GM18868 (cell line): Measurements from ENCODE around the gene CCDC187.
A peak's percentile ranks its signal among the peaks of the same experiment; 100 is the strongest.

Experiments
- ATAC-seq: cut with Tn5 transposase; IDR thresholded peaks from one replicate; pipeline ENCODE4 v1.9.1; 2021; ENCODE audit warnings: mild to moderate bottlenecking, moderate library complexity; ENCODE audit not compliant: unreplicated experiment

CCDC187 gene

GRCh38 chr9:136286987-136287379, 16.9 kb downstream of the CCDC187 start:
- no peak for ATAC-seq

GRCh38 chr9:136286359-136286986, 17.4 kb downstream of the CCDC187 start:
- no peak for ATAC-seq

GRCh38 chr9:136285501-136286358, 18.2 kb downstream of the CCDC187 start:
- ATAC-seq, result no peak

DNA sequence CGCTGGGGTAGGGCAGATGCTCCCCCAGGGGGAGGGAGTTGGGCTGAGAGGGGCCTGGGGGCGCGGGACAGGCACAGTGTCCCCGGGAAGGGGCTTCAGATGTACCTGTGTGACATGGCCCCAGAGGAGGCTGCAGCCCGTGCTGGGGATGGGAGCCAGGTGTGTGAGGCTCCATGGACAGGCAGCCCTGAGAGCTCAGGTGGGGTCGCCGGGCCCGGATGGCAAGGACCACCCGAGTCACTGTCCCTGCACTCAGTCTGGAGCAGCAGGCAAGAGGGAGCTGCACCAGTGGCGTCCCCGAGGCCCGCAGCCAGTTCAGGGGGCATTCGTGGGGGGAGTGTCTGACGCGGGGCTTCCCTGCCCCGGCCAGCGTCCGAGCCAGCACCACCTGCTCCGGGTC, 18.9 kb downstream of the CCDC187 start:
- no peak for ATAC-seq

- ATAC-seq, result no peak
Measured at GRCh38 chr9:136284311-136284710, 19.6 kb downstream of the CCDC187 start.

- ATAC-seq, result peak; percentile 74
Measured at GRCh38 chr9:136283291-136284235, 20.3 kb downstream of the CCDC187 start.

GRCh38 chr9:136282272-136282861, 21.5 kb downstream of the CCDC187 start:
- ATAC-seq, result no peak

DNA sequence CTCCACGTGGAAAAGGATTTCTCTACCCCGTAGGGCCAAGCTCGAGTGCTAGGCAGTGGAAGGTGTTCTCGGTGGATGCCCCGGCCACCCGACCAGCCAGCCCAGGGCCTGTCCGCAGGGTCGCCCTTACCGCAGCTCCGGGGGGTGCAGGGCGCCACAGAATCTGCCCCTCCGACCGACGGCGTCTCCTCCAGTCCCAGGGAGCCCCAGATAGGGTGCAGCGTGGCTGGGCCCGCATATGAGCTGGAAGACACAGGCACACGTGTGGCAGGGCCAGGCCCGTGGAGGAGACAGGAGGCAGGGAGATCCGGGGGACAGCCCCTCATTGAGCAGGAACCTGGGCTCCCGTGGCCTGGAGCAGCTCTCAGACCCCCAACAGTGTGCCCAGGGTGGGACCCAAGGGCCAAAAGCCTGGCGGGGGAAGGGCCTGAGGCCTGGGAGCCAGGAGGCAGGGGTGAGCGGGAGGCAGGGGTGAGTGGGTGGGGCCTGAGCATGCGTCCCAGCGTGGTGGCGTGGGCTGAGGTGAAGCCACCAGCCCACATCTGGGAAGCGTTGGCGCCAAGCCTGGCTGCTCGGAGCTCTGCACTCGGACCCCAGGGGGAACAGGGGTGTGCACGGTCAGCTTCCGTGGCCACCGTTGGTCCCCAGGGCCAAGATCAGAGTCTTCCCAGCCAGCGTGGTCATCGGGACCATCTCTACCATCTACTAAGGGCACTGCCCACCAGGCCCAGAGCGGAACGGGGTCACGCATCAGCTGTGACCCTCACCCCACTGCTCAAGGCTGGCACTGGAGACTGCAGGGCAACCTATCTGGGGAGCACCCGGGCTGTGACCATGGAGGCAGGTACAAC, 22.2 kb downstream of the CCDC187 start:
- no peak for ATAC-seq

DNA sequence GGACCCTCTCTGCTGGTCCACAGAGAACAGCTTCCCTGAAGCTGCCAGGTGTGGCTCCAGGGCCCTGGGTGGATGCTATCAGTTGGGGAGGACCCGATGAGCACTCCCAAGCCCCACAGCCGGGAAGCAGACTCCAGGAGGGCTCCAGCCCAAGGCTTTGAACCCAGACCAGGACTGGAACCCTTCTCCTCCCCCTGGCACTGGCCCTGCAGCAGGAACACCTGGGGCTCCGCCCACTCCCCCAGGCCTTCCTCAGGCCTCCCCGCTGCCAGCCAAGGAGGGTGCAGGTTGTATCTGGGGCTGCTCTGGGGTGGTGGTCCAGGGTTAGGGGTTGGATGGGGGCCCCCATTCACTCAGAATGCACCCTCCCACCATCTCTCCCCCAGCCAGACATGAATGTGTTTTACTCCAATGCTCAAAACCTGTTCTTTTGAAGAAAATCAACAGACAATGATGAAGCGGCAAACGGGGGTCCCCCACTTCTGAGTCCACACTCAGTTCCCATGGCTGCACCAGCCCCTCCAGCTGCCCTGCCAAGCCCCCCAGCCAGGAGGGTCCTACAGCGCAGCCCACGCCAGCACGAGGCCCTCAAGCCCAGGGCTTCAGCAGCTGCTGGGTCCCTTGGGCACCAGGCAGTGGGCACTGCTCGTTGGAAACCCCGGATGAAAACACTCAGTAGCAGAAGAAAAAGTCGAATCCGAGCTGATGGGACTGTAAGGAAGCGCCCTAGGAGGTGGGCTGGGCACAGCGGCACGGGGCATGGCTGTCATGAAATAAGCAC, 23.2 kb downstream of the CCDC187 start:
- no peak for ATAC-seq

DNA sequence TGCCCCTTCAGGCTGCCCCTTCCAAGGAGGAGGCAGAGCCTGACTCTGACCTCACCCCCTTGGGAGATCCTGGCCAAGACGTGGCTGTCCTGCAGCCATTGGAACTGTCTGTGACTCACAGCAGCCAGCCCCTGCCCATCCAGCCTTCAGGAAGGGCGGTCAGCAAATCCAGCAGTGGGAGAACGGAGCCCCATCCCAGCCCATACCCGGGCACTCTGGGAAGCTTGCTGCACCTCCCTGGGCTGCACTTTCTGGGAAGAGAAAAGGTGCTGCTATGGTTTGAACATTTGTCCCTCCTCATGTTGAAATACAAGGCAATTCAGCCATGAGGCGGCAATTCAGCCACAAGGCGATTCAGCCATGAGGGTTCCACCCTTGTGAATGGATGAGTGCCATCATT, 24.4 kb downstream of the CCDC187 start:
- no peak for ATAC-seq

- ATAC-seq, result no peak
Measured at GRCh38 chr9:136278894-136279293, 25.0 kb downstream of the CCDC187 start.

- no peak for ATAC-seq
Measured at GRCh38 chr9:136278221-136278620, 25.7 kb downstream of the CCDC187 start.

DNA sequence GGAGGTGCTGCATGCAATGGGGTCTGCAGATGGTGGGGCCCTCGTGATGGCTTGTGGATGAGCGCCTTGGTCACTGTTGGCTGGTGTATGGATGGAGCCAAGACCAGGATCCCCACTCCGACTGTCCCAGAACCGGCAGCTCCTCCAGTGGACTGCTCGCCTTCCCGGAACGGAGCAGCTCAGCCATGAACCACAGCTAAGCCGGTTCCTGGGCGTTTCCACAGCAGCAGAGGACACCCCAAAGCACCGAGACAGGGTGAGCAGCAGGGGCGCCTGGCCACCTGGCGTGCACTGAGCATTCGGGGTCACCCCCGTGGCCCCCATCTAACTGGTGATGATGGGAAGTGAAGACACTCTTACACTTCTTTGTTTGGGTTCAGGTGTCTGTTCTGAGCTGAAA, 26.1 kb downstream of the CCDC187 start:
- no peak for ATAC-seq

- no peak for ATAC-seq
Measured at GRCh38 chr9:136276716-136277115, 27.2 kb downstream of the CCDC187 start.

- ATAC-seq, result no peak
Measured at GRCh38 chr9:136275655-136276429, 28.1 kb downstream of the CCDC187 start.

DNA sequence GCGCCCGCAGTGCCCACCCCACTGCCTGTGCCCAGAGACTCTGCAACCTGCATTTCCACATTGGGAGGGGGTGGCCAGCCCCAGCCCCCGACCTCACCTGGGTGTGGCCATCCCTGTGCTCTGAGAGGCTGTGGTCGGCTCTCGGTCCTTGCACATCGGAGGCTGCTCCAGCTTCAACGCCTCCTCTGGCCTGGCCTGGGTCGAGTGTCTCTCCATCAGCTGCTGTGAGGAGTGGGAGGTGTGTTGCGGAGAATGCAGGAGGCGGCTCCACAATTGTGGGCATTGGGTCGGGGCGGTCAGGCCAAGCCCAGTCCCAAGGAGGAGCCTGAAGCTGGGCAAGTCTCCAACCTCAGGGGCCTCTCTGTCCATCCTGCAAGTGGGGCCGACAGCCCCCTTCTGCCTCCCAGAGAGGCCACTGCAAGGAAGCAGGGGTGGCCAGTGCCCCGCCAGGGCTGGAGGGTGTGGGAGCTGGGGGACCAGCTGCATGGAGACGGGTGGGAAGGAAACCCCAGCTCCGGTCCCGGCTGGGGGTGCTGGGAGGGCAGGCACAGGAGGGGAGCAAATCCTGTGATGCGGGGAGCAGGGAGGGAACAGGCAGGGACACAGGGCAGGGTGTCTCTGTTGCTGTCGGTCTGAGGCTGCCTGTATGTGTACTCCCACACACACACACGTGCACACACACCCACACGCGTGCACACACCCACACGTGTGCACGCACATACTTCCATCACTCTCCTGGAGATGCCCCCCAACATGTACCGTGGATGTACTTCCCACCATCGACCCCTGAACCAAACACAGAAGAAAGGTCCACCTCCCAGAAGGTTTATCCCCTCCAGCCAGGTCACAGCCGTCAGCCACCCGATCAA, 28.9 kb downstream of the CCDC187 start:
- ATAC-seq, result no peak

GRCh38 chr9:136273921-136274785, 29.7 kb downstream of the CCDC187 start:
- ATAC-seq, result no peak
